H9 (cell line): Measurements from ENCODE around the gene TAF11L3. TPM values are rescaled to one million over a fixed set of nuclear protein-coding genes. Genes with fewer than 3 reads are reported as not detected.

Experiments
- DNase-seq: peaks from one replicate; pipeline ENCODE4 v3.0.0-alpha.2; 2017
- H2AFZ ChIP-seq: one replicate; pipeline ENCODE4 v1.6.1; 2013; ENCODE audit warnings: mild to moderate bottlenecking, low read length, control low read depth, moderate library complexity
- H2AK5ac ChIP-seq: 2 replicates; pipeline ENCODE4 v1.6.1; 2013; ENCODE audit warnings: low read length, control low read depth, mixed read lengths; ENCODE audit not compliant: insufficient read length
- H2BK120ac ChIP-seq: one replicate; pipeline ENCODE4 v1.6.1; 2013; ENCODE audit warnings: low read depth, mild to moderate bottlenecking, low read length, control low read depth, inconsistent platforms; ENCODE audit not compliant: poor library complexity, severe bottlenecking
- H2BK12ac ChIP-seq: 2 replicates; pipeline ENCODE4 v1.6.1; 2013; ENCODE audit warnings: low read length, control low read depth, mixed read lengths, low read depth; ENCODE audit not compliant: insufficient read length
- H2BK15ac ChIP-seq: 2 replicates; pipeline ENCODE4 v1.6.1; 2013; ENCODE audit warnings: low read depth, low read length, control low read depth
- H2BK20ac ChIP-seq: one replicate; pipeline ENCODE4 v1.6.1; 2013; ENCODE audit warnings: low read depth, mild to moderate bottlenecking, low read length, control low read depth, inconsistent platforms; ENCODE audit not compliant: poor library complexity, severe bottlenecking
- H2BK5ac ChIP-seq: 2 replicates; pipeline ENCODE4 v1.6.1; 2013; ENCODE audit warnings: low read length, control low read depth, mixed read lengths; ENCODE audit not compliant: insufficient read length
- H3K14ac ChIP-seq: 2 replicates; pipeline ENCODE4 v1.6.1; 2013; ENCODE audit warnings: low read length, control low read depth; ENCODE audit not compliant: insufficient read depth
- H3K18ac ChIP-seq: 2 replicates; pipeline ENCODE4 v1.6.1; 2013; ENCODE audit warnings: low read depth, mild to moderate bottlenecking, mixed read lengths, low read length, control low read depth; ENCODE audit not compliant: insufficient read length
- H3K23ac ChIP-seq: 2 replicates; pipeline ENCODE4 v1.6.1; 2013; ENCODE audit warnings: low read length, control low read depth, mixed read lengths, low read depth; ENCODE audit not compliant: insufficient read length
- H3K23me2 ChIP-seq: 2 replicates; pipeline ENCODE4 v1.6.1; 2013; ENCODE audit warnings: low read depth, mild to moderate bottlenecking, mixed read lengths, low read length, control low read depth; ENCODE audit not compliant: insufficient read length, poor library complexity, severe bottlenecking
- H3K27ac ChIP-seq: 2 replicates; pipeline ENCODE4 v1.5.1; 2013; ENCODE audit warnings: low read length, control low read depth, mixed read lengths, low read depth; ENCODE audit not compliant: insufficient read length
- H3K27me3 ChIP-seq: 2 replicates; pipeline ENCODE4 v1.6.1; 2013; ENCODE audit warnings: low read length, control low read depth, inconsistent platforms; ENCODE audit not compliant: insufficient read depth
- H3K4ac ChIP-seq: 2 replicates; pipeline ENCODE4 v1.6.1; 2013; ENCODE audit warnings: low read depth, mild to moderate bottlenecking, control low read depth, inconsistent platforms, low read length, moderate library complexity
- H3K4me1 ChIP-seq: 2 replicates; pipeline ENCODE4 v1.6.1; 2013; ENCODE audit warnings: low read length, control low read depth, inconsistent platforms; ENCODE audit not compliant: insufficient read depth
- H3K4me2 ChIP-seq: 2 replicates; pipeline ENCODE4 v1.6.1; 2013; ENCODE audit warnings: low read length, control low read depth, mixed read lengths; ENCODE audit not compliant: insufficient read length, insufficient read depth
- H3K56ac ChIP-seq: 2 replicates; pipeline ENCODE4 v1.6.1; 2013; ENCODE audit warnings: low read depth, mild to moderate bottlenecking, mixed read lengths, low read length, control low read depth; ENCODE audit not compliant: insufficient read length
- H3K79me1 ChIP-seq: 2 replicates; pipeline ENCODE4 v1.6.1; 2013; ENCODE audit warnings: low read depth, mild to moderate bottlenecking, moderate library complexity, low read length, control low read depth, inconsistent platforms; ENCODE audit not compliant: insufficient read depth, poor library complexity, severe bottlenecking
- H3K79me2 ChIP-seq: 2 replicates; pipeline ENCODE4 v1.6.1; 2013; ENCODE audit warnings: low read length, control low read depth, inconsistent platforms; ENCODE audit not compliant: insufficient read depth
- H3K9ac ChIP-seq: 2 replicates; pipeline ENCODE4 v1.6.1; 2013; ENCODE audit warnings: low read length, control low read depth, mixed read lengths; ENCODE audit not compliant: insufficient read length; ENCODE audit errors: extremely low read depth
- H3K9me3 ChIP-seq: one replicate; pipeline ENCODE4 v1.6.1; 2013; ENCODE audit warnings: low read depth, low read length, inconsistent platforms; ENCODE audit not compliant: control insufficient read depth
- H3T11ph ChIP-seq: one replicate; pipeline ENCODE4 v1.6.1; 2013; ENCODE audit warnings: mild to moderate bottlenecking, low read length, control low read depth, inconsistent platforms
- H4K20me1 ChIP-seq: one replicate; pipeline ENCODE4 v1.6.1; 2013; ENCODE audit not compliant: control insufficient read depth, insufficient read length, insufficient read depth
- H4K5ac ChIP-seq: 2 replicates; pipeline ENCODE4 v1.6.1; 2013; ENCODE audit warnings: low read depth, mild to moderate bottlenecking, mixed read lengths, low read length, control low read depth; ENCODE audit not compliant: insufficient read length
- H4K8ac ChIP-seq: replicated peaks from 2 replicates; pipeline ENCODE4 v1.6.1; 2013; ENCODE audit warnings: low read length, control low read depth, mixed read lengths, low read depth; ENCODE audit not compliant: insufficient read length
- H4K91ac ChIP-seq: 2 replicates; pipeline ENCODE4 v1.6.1; 2013; ENCODE audit warnings: low read depth, mild to moderate bottlenecking, moderate library complexity, mixed read lengths, low read length, control low read depth; ENCODE audit not compliant: insufficient read length
- H3K27ac Mint-ChIP-seq, 3 experiments: 2 replicates in 2 of 3; 3 replicates in 1 of 3; pipeline ENCODE4 v1.8.0; 2020 to 2021; ENCODE audit warnings: mixed read lengths in 3 of 3, mild to moderate bottlenecking in 1 of 3, moderate library complexity in 1 of 3
- H3K27me3 Mint-ChIP-seq: 2 replicates; pipeline ENCODE4 v1.8.0; 2021; ENCODE audit warnings: low read depth, mild to moderate bottlenecking, moderate library complexity, mixed read lengths
- H3K36me3 Mint-ChIP-seq, 3 experiments: 2 replicates in 2 of 3; 3 replicates in 1 of 3; pipeline ENCODE4 v1.8.0; 2020 to 2021; ENCODE audit warnings: low read depth in 3 of 3, mixed read lengths in 3 of 3; ENCODE audit not compliant: insufficient read depth in 1 of 3
- H3K4me1 Mint-ChIP-seq, 2 experiments: 2 replicates each; pipeline ENCODE4 v1.8.0; 2020; ENCODE audit warnings: mixed read lengths in 2 of 2
- H3K4me3 Mint-ChIP-seq, 2 experiments: 2 replicates in 1 of 2; 3 replicates in 1 of 2; pipeline ENCODE4 v1.8.0; 2020 to 2021; ENCODE audit warnings: mild to moderate bottlenecking in 2 of 2, mixed read lengths in 2 of 2, moderate library complexity in 1 of 2
- H3K9me3 Mint-ChIP-seq, 2 experiments: 2 replicates in 1 of 2; 3 replicates in 1 of 2; pipeline ENCODE4 v1.8.0; 2020; ENCODE audit warnings: mild to moderate bottlenecking in 2 of 2, mixed read lengths in 2 of 2, moderate library complexity in 1 of 2
- WGBS: extraction: QIAGEN DNeasy Blood & Tissue Kit; methylation state at CpG from one replicate; pipeline ENCODE4 v1.1.7; 2013; ENCODE audit warnings: missing lambda C conversion rate, low lambda C conversion rate, mixed read lengths; ENCODE audit not compliant: insufficient read length; ENCODE audit errors: extremely low coverage; 5-methylcytosine and 5-hydroxymethylcytosine counted together
- total RNA-seq: library from RNA; stranded (reverse); gene quantifications from 2 replicates; pipeline ENCODE4 v1.2.1, GENCODE V29; 2021
- TF ChIP-seq, protein P1 (sequence below): fragments of 200-600 bp; sonication (generic); conservative IDR thresholded peaks from 3 replicates; pipeline ENCODE4 v1.8.0; 2021; ENCODE audit warnings: antibody characterized with exemption, mild to moderate bottlenecking

The TAF11L3 gene
- total RNA-seq, 1 experiment from 2014 or later, result not detected

DNA sequence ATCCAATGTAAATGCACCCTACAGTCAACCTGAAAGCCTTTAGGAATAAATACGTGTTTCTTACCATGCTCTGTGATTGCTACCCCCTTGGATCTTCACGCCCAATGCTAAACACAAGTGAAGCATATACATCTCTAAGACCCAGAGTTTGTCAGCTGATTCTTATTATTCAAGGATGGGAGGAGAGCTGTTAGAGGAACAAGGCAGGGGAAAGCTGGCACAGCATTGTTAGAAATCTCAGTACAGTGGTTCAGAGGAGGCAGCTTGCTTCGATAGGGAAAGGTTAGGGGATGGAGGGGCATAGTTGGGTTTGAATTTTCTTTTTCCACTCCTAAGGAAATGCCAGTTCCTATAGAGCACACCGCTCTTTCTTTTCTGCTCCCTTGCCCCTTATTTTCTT lies 36.8 kb upstream of the TAF11L3 start:
- H2BK12ac ChIP-seq, result no peak overlapping the region
- H3K23ac ChIP-seq, result no peak overlapping the region
- H3K14ac ChIP-seq, result no peak overlapping the region
- H3T11ph ChIP-seq, result no peak overlapping the region
- no peak overlapping the region for H3K4me2 ChIP-seq
- no CpG with 5 or more reads among the region's 4 CpGs for WGBS
- Mint-ChIP-seq H3K9me3 (no peaks in the 10 kb centered on the region), H3K4me3 (no peak overlapping the region), H3K4me1 (peaks cover 6 to 8% of the 10 kb centered on the region in 2 experiments), H3K27ac (peak overlapping the region in 1 of 3 experiments; percentile 5; a peak in 1 of 7 replicates), H3K27me3 (no peaks in the 10 kb centered on the region), H3K36me3 (no peaks in the 10 kb centered on the region)
- H3K27ac ChIP-seq, result no peak overlapping the region
- no peak overlapping the region for H2BK20ac ChIP-seq
- H4K5ac ChIP-seq, result no peak overlapping the region
- no peaks in the 10 kb centered on the region for H3K27me3 ChIP-seq
- TF ChIP-seq, protein P1, sequence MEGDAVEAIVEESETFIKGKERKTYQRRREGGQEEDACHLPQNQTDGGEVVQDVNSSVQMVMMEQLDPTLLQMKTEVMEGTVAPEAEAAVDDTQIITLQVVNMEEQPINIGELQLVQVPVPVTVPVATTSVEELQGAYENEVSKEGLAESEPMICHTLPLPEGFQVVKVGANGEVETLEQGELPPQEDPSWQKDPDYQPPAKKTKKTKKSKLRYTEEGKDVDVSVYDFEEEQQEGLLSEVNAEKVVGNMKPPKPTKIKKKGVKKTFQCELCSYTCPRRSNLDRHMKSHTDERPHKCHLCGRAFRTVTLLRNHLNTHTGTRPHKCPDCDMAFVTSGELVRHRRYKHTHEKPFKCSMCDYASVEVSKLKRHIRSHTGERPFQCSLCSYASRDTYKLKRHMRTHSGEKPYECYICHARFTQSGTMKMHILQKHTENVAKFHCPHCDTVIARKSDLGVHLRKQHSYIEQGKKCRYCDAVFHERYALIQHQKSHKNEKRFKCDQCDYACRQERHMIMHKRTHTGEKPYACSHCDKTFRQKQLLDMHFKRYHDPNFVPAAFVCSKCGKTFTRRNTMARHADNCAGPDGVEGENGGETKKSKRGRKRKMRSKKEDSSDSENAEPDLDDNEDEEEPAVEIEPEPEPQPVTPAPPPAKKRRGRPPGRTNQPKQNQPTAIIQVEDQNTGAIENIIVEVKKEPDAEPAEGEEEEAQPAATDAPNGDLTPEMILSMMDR, result no peak
- no peak overlapping the region for H3K9ac ChIP-seq
- H3K4me1 ChIP-seq, result no peaks in the 10 kb centered on the region
- no peak overlapping the region for H2AK5ac ChIP-seq
- H2BK120ac ChIP-seq, result no peak overlapping the region
- no peak overlapping the region for H4K91ac ChIP-seq
- no peaks in the 10 kb centered on the region for H3K9me3 ChIP-seq
- H3K56ac ChIP-seq, result no peak overlapping the region
- no peak overlapping the region for H2AFZ ChIP-seq
- no peak overlapping the region for H2BK15ac ChIP-seq
- no peak overlapping the region for H2BK5ac ChIP-seq
- no peak overlapping the region for H3K4ac ChIP-seq
- no peaks in the 10 kb centered on the region for H4K20me1 ChIP-seq
- no peak overlapping the region for H3K18ac ChIP-seq
- no peaks in the 10 kb centered on the region for H3K23me2 ChIP-seq
- H4K8ac ChIP-seq, result no peak overlapping the region
- no peak for DNase-seq
- no peaks in the 10 kb centered on the region for H3K79me1 ChIP-seq
- no peaks in the 10 kb centered on the region for H3K79me2 ChIP-seq
